Erythroblast (primary cell): ENCODE measurements around the gene CYP4Z1.
"Not testable (repeated sequence)": the region's sequence is repeated elsewhere in the genome, so short reads cannot be mapped to it uniquely, and the experiment has no call there.

Experiments
- GATA1 ChIP-seq: IDR thresholded peaks from 2 replicates; pipeline ENCODE4 v1.6.1; 2011; ENCODE audit warnings: low read depth, mild to moderate bottlenecking, control low read depth, low read length, moderate library complexity
- POLR2A ChIP-seq: IDR thresholded peaks from 2 replicates; pipeline ENCODE4 v1.6.1; 2011; ENCODE audit warnings: mild to moderate bottlenecking, low read length

GRCh38 chr1:47157957-47158356 lies 90.9 kb downstream of the CYP4Z1 start:
- TF ChIP-seq POLR2A, GATA1: not testable (repeated sequence)
